ENCODE measurements around the gene WFDC12.

Gene WFDC12

GRCh38 chr20:45094864-45095574 lies 29.2 kb downstream of the WFDC12 start:
- no peak overlapping the region for H3K9ac ChIP-seq (ENCODE audit: low read length in 5 of 5)
- no peaks in the 10 kb centered on the region for H3K36me3 ChIP-seq (ENCODE audit: control insufficient read depth in 5 of 5, insufficient read depth in 5 of 5, low read length in 5 of 5)
- peaks cover 19 to 42% (median 37%) of the 10 kb centered on the region in 5 donors for H3K27me3 ChIP-seq (ENCODE audit: control insufficient read depth in 5 of 5, insufficient read depth in 4 of 5, low read length in 5 of 5)
- no peak overlapping the region for H3K4me3 ChIP-seq (ENCODE audit: low read depth in 1 of 5, low read length in 5 of 5)
- H3K9me3 ChIP-seq (ENCODE audit: control insufficient read depth in 5 of 5, low read length in 5 of 5): no peaks in the 10 kb centered on the region
- H3K4me1 ChIP-seq (ENCODE audit: control insufficient read depth in 5 of 5, insufficient read depth in 5 of 5, low read length in 5 of 5): peaks cover 0 to 12% (median 9%) of the 10 kb centered on the region in 5 donors
- H3K27ac ChIP-seq (ENCODE audit: low read depth, low read length): no peak overlapping the region

- H3K9me3 ChIP-seq (ENCODE audit: control insufficient read depth in 5 of 5, low read length in 5 of 5): no peaks in the 10 kb centered on the region
- H3K27me3 ChIP-seq (ENCODE audit: control insufficient read depth in 5 of 5, insufficient read depth in 4 of 5, low read length in 5 of 5): peaks cover 19 to 33% (median 31%) of the 10 kb centered on the region in 5 donors
- H3K4me1 ChIP-seq (ENCODE audit: control insufficient read depth in 5 of 5, insufficient read depth in 5 of 5, low read length in 5 of 5): peaks cover 0 to 12% (median 9%) of the 10 kb centered on the region in 5 donors
- H3K4me3 ChIP-seq (ENCODE audit: low read depth in 1 of 5, low read length in 5 of 5): no peak overlapping the region
- no peak overlapping the region for H3K27ac ChIP-seq (ENCODE audit: low read depth, low read length)
- no peaks in the 10 kb centered on the region for H3K36me3 ChIP-seq (ENCODE audit: control insufficient read depth in 5 of 5, insufficient read depth in 5 of 5, low read length in 5 of 5)
- no peak overlapping the region for H3K9ac ChIP-seq (ENCODE audit: low read length in 5 of 5)
Observed at GRCh38 chr20:45094201-45094600, 30.1 kb downstream of the WFDC12 start.

GRCh38 chr20:45092898-45093297 lies 31.4 kb downstream of the WFDC12 start:
- H3K36me3 ChIP-seq (ENCODE audit: control insufficient read depth in 5 of 5, insufficient read depth in 5 of 5, low read length in 5 of 5): no peaks in the 10 kb centered on the region
- peaks cover 14 to 23% (median 20%) of the 10 kb centered on the region in 5 donors for H3K27me3 ChIP-seq (ENCODE audit: control insufficient read depth in 5 of 5, insufficient read depth in 4 of 5, low read length in 5 of 5)
- H3K27ac ChIP-seq (ENCODE audit: low read depth, low read length): no peak overlapping the region
- no peaks in the 10 kb centered on the region for H3K9me3 ChIP-seq (ENCODE audit: control insufficient read depth in 5 of 5, low read length in 5 of 5)
- H3K4me1 ChIP-seq (ENCODE audit: control insufficient read depth in 5 of 5, insufficient read depth in 5 of 5, low read length in 5 of 5): peaks cover 0 to 5% (median 4%) of the 10 kb centered on the region in 5 donors
- no peak overlapping the region for H3K4me3 ChIP-seq (ENCODE audit: low read depth in 1 of 5, low read length in 5 of 5)
- H3K9ac ChIP-seq (ENCODE audit: low read length in 5 of 5): no peak overlapping the region

- no peaks in the 10 kb centered on the region for H3K9me3 ChIP-seq (ENCODE audit: control insufficient read depth in 5 of 5, low read length in 5 of 5)
- H3K27ac ChIP-seq (ENCODE audit: low read depth, low read length): no peak overlapping the region
- H3K4me3 ChIP-seq (ENCODE audit: low read depth in 1 of 5, low read length in 5 of 5): no peak overlapping the region
- H3K4me1 ChIP-seq (ENCODE audit: control insufficient read depth in 5 of 5, insufficient read depth in 5 of 5, low read length in 5 of 5): no peaks in the 10 kb centered on the region
- no peak overlapping the region for H3K9ac ChIP-seq (ENCODE audit: low read length in 5 of 5)
- peaks cover under 1 to 8% (median 6%) of the 10 kb centered on the region in 5 donors for H3K27me3 ChIP-seq (ENCODE audit: control insufficient read depth in 5 of 5, insufficient read depth in 4 of 5, low read length in 5 of 5)
- H3K36me3 ChIP-seq (ENCODE audit: control insufficient read depth in 5 of 5, insufficient read depth in 5 of 5, low read length in 5 of 5): peaks cover 0 to 1% (median 0%) of the 10 kb centered on the region in 5 donors
Observed at GRCh38 chr20:45091366-45091765, 32.9 kb downstream of the WFDC12 start.

GRCh38 chr20:45090481-45090880 lies 33.8 kb downstream of the WFDC12 start:
- Histone ChIP-seq H3K9ac (ENCODE audit: low read length in 5 of 5) (no peak overlapping the region), H3K9me3 (ENCODE audit: control insufficient read depth in 5 of 5, low read length in 5 of 5) (no peaks in the 10 kb centered on the region), H3K27ac (ENCODE audit: low read depth, low read length) (no peak overlapping the region), H3K4me1 (ENCODE audit: control insufficient read depth in 5 of 5, insufficient read depth in 5 of 5, low read length in 5 of 5) (no peaks in the 10 kb centered on the region), H3K36me3 (ENCODE audit: control insufficient read depth in 5 of 5, insufficient read depth in 5 of 5, low read length in 5 of 5) (peaks cover 0 to 5% (median 0%) of the 10 kb centered on the region in 5 donors), H3K4me3 (ENCODE audit: low read depth in 1 of 5, low read length in 5 of 5) (no peak overlapping the region), H3K27me3 (ENCODE audit: control insufficient read depth in 5 of 5, insufficient read depth in 4 of 5, low read length in 5 of 5) (peaks cover 0 to 3% (median 0%) of the 10 kb centered on the region in 5 donors)

- Histone ChIP-seq H3K4me3 (ENCODE audit: low read depth in 1 of 5, low read length in 5 of 5) (no peak overlapping the region), H3K4me1 (ENCODE audit: control insufficient read depth in 5 of 5, insufficient read depth in 5 of 5, low read length in 5 of 5) (no peaks in the 10 kb centered on the region), H3K27me3 (ENCODE audit: control insufficient read depth in 5 of 5, insufficient read depth in 4 of 5, low read length in 5 of 5) (no peaks in the 10 kb centered on the region)
Observed at GRCh38 chr20:45088247-45088646, 36.0 kb downstream of the WFDC12 start.

GRCh38 chr20:45087814-45088213 lies 36.5 kb downstream of the WFDC12 start:
- no peak overlapping the region for H3K4me3 ChIP-seq (ENCODE audit: low read depth in 1 of 5, low read length in 5 of 5)
- H3K4me1 ChIP-seq (ENCODE audit: control insufficient read depth in 5 of 5, insufficient read depth in 5 of 5, low read length in 5 of 5): no peaks in the 10 kb centered on the region
- no peak overlapping the region for H3K9ac ChIP-seq (ENCODE audit: low read length in 5 of 5)
- H3K36me3 ChIP-seq (ENCODE audit: control insufficient read depth in 5 of 5, insufficient read depth in 5 of 5, low read length in 5 of 5): peaks cover 0 to 5% (median 0%) of the 10 kb centered on the region in 5 donors
- no peaks in the 10 kb centered on the region for H3K27me3 ChIP-seq (ENCODE audit: control insufficient read depth in 5 of 5, insufficient read depth in 4 of 5, low read length in 5 of 5)
- H3K9me3 ChIP-seq (ENCODE audit: control insufficient read depth in 5 of 5, low read length in 5 of 5): peaks cover 0 to 3% (median 3%) of the 10 kb centered on the region in 5 donors
- H3K27ac ChIP-seq (ENCODE audit: low read depth, low read length): no peak overlapping the region

More at GRCh38 chr20:45088247-45088646, 36.0 kb downstream of the WFDC12 start:
- Histone ChIP-seq H3K9ac (ENCODE audit: low read length in 5 of 5) (no peak overlapping the region), H3K36me3 (ENCODE audit: control insufficient read depth in 5 of 5, insufficient read depth in 5 of 5, low read length in 5 of 5) (peaks cover 0 to 5% (median 0%) of the 10 kb centered on the region in 5 donors), H3K27ac (ENCODE audit: low read depth, low read length) (no peak overlapping the region), H3K9me3 (ENCODE audit: control insufficient read depth in 5 of 5, low read length in 5 of 5) (no peaks in the 10 kb centered on the region)

GRCh38 chr20:45087097-45087790 lies 37.0 kb downstream of the WFDC12 start:
- peaks cover 0 to 10% (median 0%) of the 10 kb centered on the region in 5 donors for H3K36me3 ChIP-seq (ENCODE audit: control insufficient read depth in 5 of 5, insufficient read depth in 5 of 5, low read length in 5 of 5)
- no peak overlapping the region for H3K9ac ChIP-seq (ENCODE audit: low read length in 5 of 5)
- no peaks in the 10 kb centered on the region for H3K4me1 ChIP-seq (ENCODE audit: control insufficient read depth in 5 of 5, insufficient read depth in 5 of 5, low read length in 5 of 5)
- H3K27ac ChIP-seq (ENCODE audit: low read depth, low read length): no peak overlapping the region
- H3K4me3 ChIP-seq (ENCODE audit: low read depth in 1 of 5, low read length in 5 of 5): no peak overlapping the region
- H3K9me3 ChIP-seq (ENCODE audit: control insufficient read depth in 5 of 5, low read length in 5 of 5): peaks cover 0 to 8% (median 3%) of the 10 kb centered on the region in 5 donors
- H3K27me3 ChIP-seq (ENCODE audit: control insufficient read depth in 5 of 5, insufficient read depth in 4 of 5, low read length in 5 of 5): no peaks in the 10 kb centered on the region

GRCh38 chr20:45085867-45086266 lies 38.4 kb downstream of the WFDC12 start:
- no peak overlapping the region for H3K4me3 ChIP-seq (ENCODE audit: low read depth in 1 of 5, low read length in 5 of 5)
- H3K9me3 ChIP-seq (ENCODE audit: control insufficient read depth in 5 of 5, low read length in 5 of 5): peaks cover 0 to 8% (median 3%) of the 10 kb centered on the region in 5 donors
- H3K27me3 ChIP-seq (ENCODE audit: control insufficient read depth in 5 of 5, insufficient read depth in 4 of 5, low read length in 5 of 5): no peaks in the 10 kb centered on the region
- H3K4me1 ChIP-seq (ENCODE audit: control insufficient read depth in 5 of 5, insufficient read depth in 5 of 5, low read length in 5 of 5): no peaks in the 10 kb centered on the region
- no peak overlapping the region for H3K27ac ChIP-seq (ENCODE audit: low read depth, low read length)
- peaks cover 4 to 21% (median 8%) of the 10 kb centered on the region in 5 donors for H3K36me3 ChIP-seq (ENCODE audit: control insufficient read depth in 5 of 5, insufficient read depth in 5 of 5, low read length in 5 of 5)
- no peak overlapping the region for H3K9ac ChIP-seq (ENCODE audit: low read length in 5 of 5)

- H3K9me3 ChIP-seq (ENCODE audit: control insufficient read depth in 5 of 5, low read length in 5 of 5): peaks cover 0 to 8% (median 3%) of the 10 kb centered on the region in 5 donors
- H3K9ac ChIP-seq (ENCODE audit: low read length in 5 of 5): no peak overlapping the region
- no peak overlapping the region for H3K4me3 ChIP-seq (ENCODE audit: low read depth in 1 of 5, low read length in 5 of 5)
- no peaks in the 10 kb centered on the region for H3K4me1 ChIP-seq (ENCODE audit: control insufficient read depth in 5 of 5, insufficient read depth in 5 of 5, low read length in 5 of 5)
- peaks cover 8 to 26% (median 14%) of the 10 kb centered on the region in 5 donors for H3K36me3 ChIP-seq (ENCODE audit: control insufficient read depth in 5 of 5, insufficient read depth in 5 of 5, low read length in 5 of 5)
- no peaks in the 10 kb centered on the region for H3K27me3 ChIP-seq (ENCODE audit: control insufficient read depth in 5 of 5, insufficient read depth in 4 of 5, low read length in 5 of 5)
- no peak overlapping the region for H3K27ac ChIP-seq (ENCODE audit: low read depth, low read length)
Observed at GRCh38 chr20:45085289-45085688, 39.0 kb downstream of the WFDC12 start.

Data from subcutaneous abdominal adipose tissue (tissue), 5 donors.